HEK293 (cell line): ENCODE measurements around the gene CDK6.

ENCODE experiments used
- CTCF ChIA-PET: fragments of 350-600 bp; formaldehyde crosslinking; extraction: SDS; loops from one replicate; lab custom pipeline; 2021; ENCODE audit warnings: antibody characterized with exemption; lab: Yijun Ruan, JAX
- POLR2A ChIA-PET: fragments of 300-600 bp; formaldehyde crosslinking; extraction: SDS; loops from one replicate; lab custom pipeline; 2020; ENCODE audit warnings: antibody characterized with exemption, inconsistent platforms; lab: Yijun Ruan, JAX
- H3K27ac ChIP-seq: fragments of 200-500 bp; sonication (Bioruptor generic); 2 replicates; pipeline ENCODE4 v1.5.1; 2014; ENCODE audit warnings: low read depth, low read length, control low read depth, inconsistent platforms; ENCODE audit errors: extremely low read depth
- H3K36me3 ChIP-seq, 2 experiments: fragments of 200-500 bp in 1 of 2; sonication (Bioruptor generic) in 1 of 2; 1 replicate in 1 of 2; 2 replicates in 1 of 2; pipeline ENCODE4 v1.5.1; 2014 to 2017; ENCODE audit warnings: inconsistent platforms in 2 of 2, low read length in 2 of 2; ENCODE audit not compliant: control insufficient read depth in 2 of 2, insufficient read depth in 1 of 2
- H3K4me1 ChIP-seq: fragments of 200-500 bp; sonication (Bioruptor generic); 2 replicates; pipeline ENCODE4 v1.5.1; 2014; ENCODE audit warnings: mild to moderate bottlenecking, low read length, inconsistent platforms; ENCODE audit not compliant: control insufficient read depth, insufficient read depth
- H3K4me3 ChIP-seq: 2 replicates; pipeline ENCODE4 v1.5.1; 2011; ENCODE audit warnings: low read depth, mild to moderate bottlenecking, control low read depth, low read length, moderate library complexity
- H3K9me3 ChIP-seq: fragments of 200-500 bp; sonication (Bioruptor generic); 2 replicates; pipeline ENCODE4 v1.5.1; 2014; ENCODE audit warnings: low read depth, low read length, inconsistent platforms; ENCODE audit not compliant: control insufficient read depth, insufficient read depth
- HOXA7 ChIP-seq: sonication (generic); formaldehyde crosslinking; IDR thresholded peaks from 2 replicates; pipeline ENCODE4 v1.8.1; 2022; ENCODE audit warnings: missing genetic modification reagents, borderline replicate concordance
- KLF16 ChIP-seq: fragments of 450-650 bp; formaldehyde crosslinking; IDR thresholded peaks from 2 replicates; pipeline ENCODE4 v1.5.1; 2017; ENCODE audit warnings: missing biosample characterization, missing genetic modification characterization
- KLF17 ChIP-seq: fragments of 450-650 bp; formaldehyde crosslinking; IDR thresholded peaks from 2 replicates; pipeline ENCODE4 v1.5.1; 2016; ENCODE audit warnings: missing biosample characterization, missing genetic modification characterization
- KLF9 ChIP-seq: fragments of 450-650 bp; formaldehyde crosslinking; IDR thresholded peaks from 2 replicates; pipeline ENCODE4 v1.5.1; 2016; ENCODE audit warnings: missing biosample characterization, missing genetic modification characterization, low read depth
- OVOL3 ChIP-seq: fragments of 450-650 bp; formaldehyde crosslinking; IDR thresholded peaks from 2 replicates; pipeline ENCODE4 v1.5.1; 2016; ENCODE audit warnings: missing biosample characterization, missing genetic modification characterization
- PBX3 ChIP-seq: sonication (generic); formaldehyde crosslinking; IDR thresholded peaks from 2 replicates; pipeline ENCODE4 v1.8.1; 2022; ENCODE audit warnings: mild to moderate bottlenecking, moderate library complexity, missing genetic modification reagents
- SP7 ChIP-seq: fragments of 450-650 bp; formaldehyde crosslinking; IDR thresholded peaks from 2 replicates; pipeline ENCODE4 v1.5.1; 2016; ENCODE audit warnings: missing biosample characterization, missing genetic modification characterization
- ZNF148 ChIP-seq: fragments of 450-650 bp; formaldehyde crosslinking; IDR thresholded peaks from 2 replicates; pipeline ENCODE4 v1.5.0; 2017; ENCODE audit warnings: missing biosample characterization, missing genetic modification characterization, borderline replicate concordance
- ZNF211 ChIP-seq: fragments of 450-650 bp; formaldehyde crosslinking; IDR thresholded peaks from 2 replicates; pipeline ENCODE4 v1.5.1; 2016; ENCODE audit warnings: low read depth, missing biosample characterization, missing genetic modification characterization
- ZNF214 ChIP-seq: fragments of 450-650 bp; formaldehyde crosslinking; IDR thresholded peaks from 2 replicates; pipeline ENCODE4 v1.5.1; 2017; ENCODE audit warnings: missing biosample characterization, mild to moderate bottlenecking, missing genetic modification characterization, borderline replicate concordance
- ZNF274 ChIP-seq, 2 experiments: fragments of 200-500 bp in 1 of 2; fragments of 450-650 bp in 1 of 2; sonication (Bioruptor generic) in 1 of 2; formaldehyde crosslinking in 1 of 2; IDR thresholded peaks; 2 replicates each; pipeline versions ENCODE4 v1.5.1 to v1.6.1; 2014 to 2016; ENCODE audit warnings: borderline replicate concordance in 1 of 2, inconsistent platforms in 1 of 2, low read length in 1 of 2, missing biosample characterization in 1 of 2, missing genetic modification characterization in 1 of 2
- ZNF529 ChIP-seq: fragments of 450-650 bp; formaldehyde crosslinking; IDR thresholded peaks from 2 replicates; pipeline ENCODE4 v1.5.1; 2017; ENCODE audit warnings: missing genetic modification characterization, missing biosample characterization; ENCODE audit not compliant: insufficient replicate concordance
- ZNF624 ChIP-seq: fragments of 450-650 bp; formaldehyde crosslinking; IDR thresholded peaks from 2 replicates; pipeline ENCODE4 v1.5.1; 2017; ENCODE audit warnings: missing biosample characterization, missing genetic modification characterization
- ZNF639 ChIP-seq: fragments of 450-650 bp; formaldehyde crosslinking; IDR thresholded peaks from 2 replicates; pipeline ENCODE4 v1.5.1; 2016; ENCODE audit warnings: missing biosample characterization, missing genetic modification characterization
- ZNF701 ChIP-seq: fragments of 450-650 bp; formaldehyde crosslinking; IDR thresholded peaks from 2 replicates; pipeline ENCODE4 v1.5.1; 2016; ENCODE audit warnings: missing biosample characterization, missing genetic modification characterization
- ZNF792 ChIP-seq: fragments of 450-650 bp; formaldehyde crosslinking; IDR thresholded peaks from 2 replicates; pipeline ENCODE4 v1.5.1; 2016; ENCODE audit warnings: missing biosample characterization, missing genetic modification characterization
- TF ChIP-seq, protein P1 (sequence below): fragments of 450-650 bp; formaldehyde crosslinking; conservative IDR thresholded peaks from 2 replicates; pipeline ENCODE4 v1.5.1; 2016; ENCODE audit warnings: low read depth, missing biosample characterization, missing genetic modification characterization

Gene CDK6

GRCh38 chr7:92876836-92877235, 40.5 kb upstream of the CDK6 start (continued):
- TF ChIP-seq, protein P1, sequence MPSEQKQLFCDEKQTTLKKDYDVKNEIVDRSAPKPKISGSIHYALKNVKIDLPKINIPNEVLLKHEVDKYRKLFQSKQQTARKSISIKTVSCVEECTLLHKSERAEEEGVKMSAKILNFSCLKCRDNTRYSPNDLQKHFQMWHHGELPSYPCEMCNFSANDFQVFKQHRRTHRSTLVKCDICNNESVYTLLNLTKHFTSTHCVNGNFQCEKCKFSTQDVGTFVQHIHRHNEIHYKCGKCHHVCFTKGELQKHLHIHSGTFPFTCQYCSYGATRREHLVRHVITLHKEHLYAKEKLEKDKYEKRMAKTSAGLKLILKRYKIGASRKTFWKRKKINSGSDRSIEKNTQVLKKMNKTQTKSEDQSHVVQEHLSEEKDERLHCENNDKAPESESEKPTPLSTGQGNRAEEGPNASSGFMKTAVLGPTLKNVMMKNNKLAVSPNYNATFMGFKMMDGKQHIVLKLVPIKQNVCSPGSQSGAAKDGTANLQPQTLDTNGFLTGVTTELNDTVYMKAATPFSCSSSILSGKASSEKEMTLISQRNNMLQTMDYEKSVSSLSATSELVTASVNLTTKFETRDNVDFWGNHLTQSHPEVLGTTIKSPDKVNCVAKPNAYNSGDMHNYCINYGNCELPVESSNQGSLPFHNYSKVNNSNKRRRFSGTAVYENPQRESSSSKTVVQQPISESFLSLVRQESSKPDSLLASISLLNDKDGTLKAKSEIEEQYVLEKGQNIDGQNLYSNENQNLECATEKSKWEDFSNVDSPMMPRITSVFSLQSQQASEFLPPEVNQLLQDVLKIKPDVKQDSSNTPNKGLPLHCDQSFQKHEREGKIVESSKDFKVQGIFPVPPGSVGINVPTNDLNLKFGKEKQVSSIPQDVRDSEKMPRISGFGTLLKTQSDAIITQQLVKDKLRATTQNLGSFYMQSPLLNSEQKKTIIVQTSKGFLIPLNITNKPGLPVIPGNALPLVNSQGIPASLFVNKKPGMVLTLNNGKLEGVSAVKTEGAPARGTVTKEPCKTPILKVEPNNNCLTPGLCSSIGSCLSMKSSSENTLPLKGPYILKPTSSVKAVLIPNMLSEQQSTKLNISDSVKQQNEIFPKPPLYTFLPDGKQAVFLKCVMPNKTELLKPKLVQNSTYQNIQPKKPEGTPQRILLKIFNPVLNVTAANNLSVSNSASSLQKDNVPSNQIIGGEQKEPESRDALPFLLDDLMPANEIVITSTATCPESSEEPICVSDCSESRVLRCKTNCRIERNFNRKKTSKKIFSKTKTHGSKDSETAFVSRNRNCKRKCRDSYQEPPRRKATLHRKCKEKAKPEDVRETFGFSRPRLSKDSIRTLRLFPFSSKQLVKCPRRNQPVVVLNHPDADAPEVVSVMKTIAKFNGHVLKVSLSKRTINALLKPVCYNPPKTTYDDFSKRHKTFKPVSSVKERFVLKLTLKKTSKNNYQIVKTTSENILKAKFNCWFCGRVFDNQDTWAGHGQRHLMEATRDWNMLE (tag by site-specific recombination): no peak
- TF ChIP-seq ZNF792: no peak
- TF ChIP-seq ZNF274 (IDR thresholded peaks at IDR 0.05; ENCODE audit: low read length): no peak
- TF ChIP-seq ZNF274 (tag by site-specific recombination; IDR thresholded peaks at IDR 0.05; ENCODE audit: borderline replicate concordance): no peak
- TF ChIP-seq KLF17: no peak
- no peak for TF ChIP-seq PBX3 (CRISPR knock-in tag)
- no peak for TF ChIP-seq KLF9 (tag by site-specific recombination)
- TF ChIP-seq ZNF701 (tag by site-specific recombination): no peak
- no peak for TF ChIP-seq ZNF624
- no peak for TF ChIP-seq HOXA7 (CRISPR knock-in tag)
- no peak for TF ChIP-seq OVOL3

DNA sequence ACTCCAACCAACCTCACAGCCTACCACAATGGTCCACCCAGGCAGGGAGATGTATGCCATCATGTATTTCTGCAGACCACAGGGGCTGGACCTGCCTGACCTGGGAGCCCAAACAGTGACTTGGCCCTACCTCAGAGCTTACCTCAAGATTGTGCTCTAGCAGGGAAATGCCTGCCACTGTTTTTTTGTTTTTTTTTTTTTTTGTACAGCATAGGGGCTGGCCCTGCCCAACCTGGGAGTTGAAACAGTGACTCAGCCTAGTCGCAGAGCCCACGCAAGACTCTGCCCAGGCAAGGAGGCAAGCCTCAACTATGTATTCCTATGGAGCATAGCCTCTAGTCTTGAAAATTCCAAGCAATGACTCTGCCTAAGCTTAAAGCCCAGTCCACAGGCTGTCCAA, 39.3 kb upstream of the CDK6 start:
- CTCF ChIA-PET: no interaction called here

GRCh38 chr7:92875173-92875572, 38.8 kb upstream of the CDK6 start:
- TF ChIP-seq ZNF211 (no peak), ZNF529 (tag by site-specific recombination) (no peak), SP7 (tag by site-specific recombination) (no peak), KLF16 (no peak), ZNF148 (no peak)
- TF ChIP-seq, all 188 proteins: peak for 0
- H3K4me3 ChIP-seq: no peak overlapping the region
- no peaks in the 10 kb centered on the region for H3K36me3 ChIP-seq
- no peaks in the 10 kb centered on the region for H3K9me3 ChIP-seq
- no peak overlapping the region for H3K27ac ChIP-seq
- ChIA-PET POLR2A (interaction anchor here (0.6 kb wide), 1 partner anchor 20 kb away, joined by 4 read pairs; no protein-coding TSS in a partner anchor), CTCF (interaction anchor here (1.1 kb wide), 1 partner anchor 254 kb away, joined by 4 read pairs; no protein-coding TSS in a partner anchor)
- no peaks in the 10 kb centered on the region for H3K4me1 ChIP-seq

More for the DNA sequence above, 39.3 kb upstream of the CDK6 start:
- Histone ChIP-seq H3K4me1 (no peaks in the 10 kb centered on the region), H3K9me3 (no peaks in the 10 kb centered on the region), H3K36me3 (no peaks in the 10 kb centered on the region), H3K27ac (no peak overlapping the region), H3K4me3 (no peak overlapping the region)
- TF ChIP-seq ZNF639 (tag by site-specific recombination) (no peak), ZNF214 (no peak)
- POLR2A ChIA-PET: interaction anchor here (0.6 kb wide), 1 partner anchor 20 kb away, joined by 4 read pairs; no protein-coding TSS in a partner anchor
